Heart right ventricle (tissue), 16 donors: ENCODE data around the gene FAM171A1. TPM values are rescaled to one million over a fixed set of nuclear protein-coding genes. Genes with fewer than 3 reads are reported as not detected.

Experiments
- ATAC-seq, 8 donors: fragments of 200-7000 bp; cut with Tn5 transposase; one replicate each; pipeline ENCODE4 v1.9.1; 2020; ENCODE audit warnings: mild to moderate bottlenecking in 8 of 8, moderate library complexity in 8 of 8, moderate number of reproducible peaks in 1 of 8
- DNase-seq, 2 donors: peaks; one replicate each; pipeline ENCODE4 v3.0.0-alpha.2; 2020
- H3K27ac ChIP-seq, 10 donors: fragments of 200-600 bp; sonication (generic) in 2 of 10; one replicate each; pipeline versions ENCODE4 v1.5.0 to v1.8.0; 2020 to 2022; ENCODE audit warnings: mild to moderate bottlenecking in 3 of 10
- H3K27me3 ChIP-seq, 7 donors: fragments of 200-600 bp; one replicate each; pipeline ENCODE4 v1.8.0; 2021 to 2022; ENCODE audit warnings: mild to moderate bottlenecking in 2 of 7
- H3K36me3 ChIP-seq, 9 donors: fragments of 200-600 bp; sonication (generic) in 1 of 9; one replicate each; pipeline versions ENCODE4 v1.5.0 to v1.8.0; 2020 to 2022; ENCODE audit warnings: mild to moderate bottlenecking in 2 of 9
- H3K4me1 ChIP-seq, 9 donors: fragments of 200-600 bp; sonication (generic) in 1 of 9; one replicate each; pipeline versions ENCODE4 v1.5.0 to v1.8.0; 2020 to 2022; ENCODE audit warnings: mild to moderate bottlenecking in 4 of 9
- H3K4me3 ChIP-seq, 10 donors: fragments of 200-600 bp; sonication (generic) in 2 of 10; one replicate each; pipeline versions ENCODE4 v1.5.0 to v1.8.0; 2020 to 2022; ENCODE audit warnings: mild to moderate bottlenecking in 7 of 10, moderate library complexity in 2 of 10
- H3K9me3 ChIP-seq, 11 donors: fragments of 200-600 bp in 10 of 11; sonication (generic) in 2 of 11; one replicate each; pipeline versions ENCODE4 v1.5.0 to v1.8.0; 2013 to 2022; ENCODE audit warnings: mild to moderate bottlenecking in 2 of 11, control low read depth in 1 of 11, moderate library complexity in 1 of 11
- CTCF ChIP-seq, 9 donors: fragments of 200-600 bp; sonication (generic) in 2 of 9; IDR thresholded peaks; one replicate each; pipeline versions ENCODE4 v1.5.0 to v1.8.0; 2021 to 2022; ENCODE audit warnings: antibody characterized with exemption in 9 of 9, mild to moderate bottlenecking in 5 of 9, moderate library complexity in 1 of 9
- WGBS, 2 donors: extraction: QIAGEN DNeasy Blood & Tissue Kit; methylation state at CpG; one replicate each; pipeline ENCODE4 v1.1.7; 2013; ENCODE audit warnings: inconsistent platforms in 1 of 2; 5-methylcytosine and 5-hydroxymethylcytosine counted together
- intact Hi-C, 10 donors: fragments of 100-400 bp; cut with DNase I; formaldehyde crosslinking; loops; one replicate each; pipeline versions ENCODE4 v1.11.1 to v1.14.2; 2022
- polyA plus RNA-seq, 2 donors: library from polyadenylated mRNA; stranded (reverse); fragments of 200-250 nt; gene quantifications; one replicate each; pipeline ENCODE4 v1.2.3, GENCODE V29; 2013
- total RNA-seq, 10 donors: library from RNA; stranded (reverse); fragmentation: NEBNext Ultra II Directional in 3 of 10; extraction: Animal tissue kit (Norgen Biotek cat#: 25700) in 3 of 10; gene quantifications; one replicate each; pipeline versions ENCODE4 v1.2.1 to v1.2.4, GENCODE V29; 2021 to 2023
- donor health status: Arrhythmogenic right ventricular cardiomyopathy.
- donor health status: ischemic (EF 13 %, LVEDD 7.1; RV severe dilation, severe dysfunction).
- donor health status: healthy with polysubstance abuse.
- donor health status: DM: no; HTN: yes; CAD: no.
- donor health status: DM: no; HTN: no; CAD: no.
- donor health status: ischemic (EF 25% LVEDD 6.9; RV normal size, moderate dysfunction).
- donor health status: ischemic (EF 25% LVEDD 5.7; RV mildly dilated, moderate dysfunction).
- donor health status: healthy.
- donor health status: DM: yes; HTN: yes; CAD: no.
- donor health status: Ischemic cardiomyopathy.
- donor health status: ischemic (EF 35%, LVEDD 5.7; RV mildly dilated, moderate dysfunction).
- donor health status: nonischemic (EF 11% LVEDD 7.7; RV severe dilation, severe dysfunction).
- donor health status: DM: yes; HTN: yes; CAD: no.
- donor health status: PGD.
- donor health status: ischemic (EF 29% LVEDD 5.4; RV normal size, mild dysfunction).
- donor health status: nonischemic (EF 23%, LVEDD 6.1; RV moderate dilation, normal function).

The FAM171A1 gene
- total and polyA plus RNA-seq, 12 donors: 3.5 to 10.5 (median 6.8) TPM

- peak overlapping the region in 1 of 10 donors; percentile 1 for H3K27ac ChIP-seq
- intact Hi-C loops: loop anchor here in 5 of 10 donors (5.0 to 10.0 kb wide), 3 partner anchors 112 to 419 kb away; partner anchors contain the start of genes DCLRE1C (in 1 of the 5) and MEIG1 (in 1 of the 5)
- ATAC-seq (no peak), DNase-seq (no peak)
- H3K4me1 ChIP-seq: peaks cover 0 to 33% (median 9%) of the 10 kb centered on the region in 9 donors
- no peaks in the 10 kb centered on the region for H3K9me3 ChIP-seq
- H3K27me3 ChIP-seq: peaks cover 0 to 48% (median 0%) of the 10 kb centered on the region in 7 donors
- H3K4me3 ChIP-seq: no peak overlapping the region
- no peaks in the 10 kb centered on the region for H3K36me3 ChIP-seq
- no peak for TF ChIP-seq CTCF (IDR thresholded peaks at IDR 0.05)
- WGBS, 2 donors: 56 to 62% methylated on average over 3 of the region's 3 CpGs
Observed at GRCh38 chr10:15374156-15374555, 3.1 kb upstream of the FAM171A1 start.

GRCh38 chr10:15373199-15373598 is 2.1 kb upstream of the FAM171A1 start:
- Histone ChIP-seq H3K4me1 (peaks cover 0 to 32% (median 15%) of the 10 kb centered on the region in 9 donors), H3K36me3 (no peaks in the 10 kb centered on the region), H3K4me3 (no peak overlapping the region), H3K27ac (no peak overlapping the region), H3K27me3 (peaks cover 0 to 56% (median 0%) of the 10 kb centered on the region in 7 donors), H3K9me3 (no peaks in the 10 kb centered on the region)
- no peak for TF ChIP-seq CTCF (IDR thresholded peaks at IDR 0.05)
- intact Hi-C loops: loop anchor here in 5 of 10 donors (5.0 to 10.0 kb wide), 3 partner anchors 111 to 418 kb away; partner anchors contain the start of genes DCLRE1C (in 1 of the 5) and MEIG1 (in 1 of the 5)
- 90 to 92% methylated on average over 2 of the region's 2 CpGs for WGBS, 2 donors
- no peak for DNase-seq
- ATAC-seq: no peak

- no peaks in the 10 kb centered on the region for H3K36me3 ChIP-seq
- H3K27ac ChIP-seq: peak overlapping the region in 8 of 10 donors; percentile 59 to 81 (median 76)
- peaks cover 0 to 68% (median 0%) of the 10 kb centered on the region in 7 donors for H3K27me3 ChIP-seq
- TF ChIP-seq CTCF (IDR thresholded peaks at IDR 0.05): no peak
- peaks cover 0 to 42% (median 15%) of the 10 kb centered on the region in 9 donors for H3K4me1 ChIP-seq
- peak; percentile 39 to 57 (median 55) for ATAC-seq
- WGBS, 2 donors: 1% methylated on average over 34 to 65 of the region's 65 CpGs
- intact Hi-C loops: loop anchor here in 8 of 10 donors (2.0 to 10.0 kb wide), 5 partner anchors 108 to 416 kb away; partner anchors contain the start of genes DCLRE1C (in 1 of the 8) and MEIG1 (in 1 of the 8)
- no peaks in the 10 kb centered on the region for H3K9me3 ChIP-seq
- peak; percentile 10 to 33 for DNase-seq
- H3K4me3 ChIP-seq: peak overlapping the region; percentile 60 to 82 (median 72)
Observed at GRCh38 chr10:15370212-15370855, 755 bp downstream of the FAM171A1 start.

- peaks cover 0 to 61% (median 0%) of the 10 kb centered on the region in 7 donors for H3K27me3 ChIP-seq
- H3K36me3 ChIP-seq: no peaks in the 10 kb centered on the region
- H3K9me3 ChIP-seq: no peaks in the 10 kb centered on the region
- no peak for TF ChIP-seq CTCF (IDR thresholded peaks at IDR 0.05)
- ATAC-seq (peak in 5 of 8 donors; percentile 27 to 33 (median 30)), DNase-seq (peak in 1 of 2 donors; percentile 27)
- peak overlapping the region in 8 of 10 donors; percentile 59 to 81 (median 76) for H3K27ac ChIP-seq
- WGBS, 2 donors: 19 to 27% methylated on average over 29 of the region's 29 CpGs
- H3K4me3 ChIP-seq: peak overlapping the region in 9 of 10 donors; percentile 60 to 82 (median 73)
- peaks cover 0 to 42% (median 15%) of the 10 kb centered on the region in 9 donors for H3K4me1 ChIP-seq
- intact Hi-C loops: loop anchor here in 9 of 10 donors (2.0 to 10.0 kb wide), 5 partner anchors 107 to 415 kb away; partner anchors contain the start of genes DCLRE1C (in 1 of the 9) and MEIG1 (in 1 of the 9)
Observed at GRCh38 chr10:15369256-15370211, 1.6 kb downstream of the FAM171A1 start.
